Stomach (tissue), 4 donors: Measurements from ENCODE around the gene DDB1.

ENCODE experiments used
- CTCF ChIP-seq, 7 experiments: fragments of 450-650 bp in 4 of 7; fragments of 200-600 bp in 3 of 7; sonication (generic) in 3 of 7; IDR thresholded peaks; one replicate each; pipeline ENCODE4 v1.5.1; 2016 to 2019; ENCODE audit warnings: antibody characterized with exemption in 7 of 7, control low read depth in 2 of 7, mild to moderate bottlenecking in 1 of 7
- EP300 ChIP-seq: sonication (generic); formaldehyde crosslinking; IDR thresholded peaks from one replicate; pipeline ENCODE4 v1.6.1; 2017; ENCODE audit warnings: antibody characterized with exemption
- POLR2A ChIP-seq, 4 donors: fragments of 450-650 bp; IDR thresholded peaks; one replicate each; pipeline ENCODE4 v1.6.1; 2016; ENCODE audit warnings: antibody characterized with exemption in 4 of 4, control low read depth in 2 of 4, mild to moderate bottlenecking in 1 of 4, moderate library complexity in 1 of 4
- POLR2AphosphoS5 ChIP-seq, 3 donors: sonication (generic); formaldehyde crosslinking; IDR thresholded peaks; one replicate each; pipeline ENCODE4 v1.6.1; 2016; ENCODE audit warnings: antibody characterized with exemption in 3 of 3

GRCh38 chr11:61368646-61369045 is 35.7 kb upstream of the DDB1 start:
- TF ChIP-seq CTCF (IDR thresholded peaks at IDR 0.05) (no peak), POLR2A (IDR thresholded peaks at IDR 0.05) (no peak), POLR2AphosphoS5 (IDR thresholded peaks at IDR 0.05) (no peak), EP300 (no peak)
